Measurements from ENCODE around the gene ARID1A. TPM values are rescaled to one million over a fixed set of nuclear protein-coding genes. Genes with fewer than 3 reads are reported as not detected.

Gene ARID1A
- total and polyA plus RNA-seq, 12 donors: 14.5 to 62.5 (median 43.5) TPM

GRCh38 chr1:26693599-26694572 lies 1.9 kb upstream of the ARID1A start:
- DNase-seq (no peak), ATAC-seq (no peak)
- 22 to 33% methylated on average over 7 of the region's 7 CpGs for WGBS, 2 donors
- H3K27ac ChIP-seq: peak overlapping the region; percentile 93 to 99 (median 98)
- peak overlapping the region in 9 of 10 donors; percentile 53 to 85 (median 63) for H3K4me3 ChIP-seq
- TF ChIP-seq CTCF (IDR thresholded peaks at IDR 0.05): no peak
- H3K27me3 ChIP-seq: no peaks in the 10 kb centered on the region
- H3K9me3 ChIP-seq: no peaks in the 10 kb centered on the region
- no peaks in the 10 kb centered on the region for H3K36me3 ChIP-seq
- peaks cover 8 to 66% (median 35%) of the 10 kb centered on the region in 9 donors for H3K4me1 ChIP-seq
- intact Hi-C loops (cut with DNase I): loop anchor here in 7 of 10 donors (2.0 to 10.0 kb wide), 4 partner anchors 29 to 95 kb away; partner anchors contain the start of gene PIGV (in 3 of the 7)

GRCh38 chr1:26694638-26695355 lies 1.0 kb upstream of the ARID1A start:
- 7 to 9% methylated on average over 14 of the region's 14 CpGs for WGBS, 2 donors
- ATAC-seq (no peak), DNase-seq (no peak)
- no peak for TF ChIP-seq CTCF (IDR thresholded peaks at IDR 0.05)
- Histone ChIP-seq H3K4me3 (peak overlapping the region; percentile 30 to 96 (median 92)), H3K36me3 (no peaks in the 10 kb centered on the region), H3K27ac (peak overlapping the region; percentile 93 to 99 (median 98)), H3K27me3 (no peaks in the 10 kb centered on the region), H3K9me3 (no peaks in the 10 kb centered on the region), H3K4me1 (peaks cover 13 to 70% (median 45%) of the 10 kb centered on the region in 9 donors)
- intact Hi-C loops (cut with DNase I): loop anchor here in 4 of 10 donors (2.0 to 10.0 kb wide), 4 partner anchors 48 to 94 kb away; partner anchors contain the start of gene PIGV (in 2 of the 4)

GRCh38 chr1:26696119-26696653 lies 371 bp downstream of the ARID1A start:
- Histone ChIP-seq H3K27me3 (no peaks in the 10 kb centered on the region), H3K4me3 (peak overlapping the region; percentile 72 to 96 (median 92)), H3K9me3 (no peaks in the 10 kb centered on the region), H3K36me3 (peaks cover 0 to 2% (median 0%) of the 10 kb centered on the region in 9 donors), H3K4me1 (peaks cover 17 to 73% (median 58%) of the 10 kb centered on the region in 9 donors), H3K27ac (peak overlapping the region; percentile 93 to 99 (median 98))
- intact Hi-C loops (cut with DNase I): loop anchor here in 3 of 10 donors (2.0 to 10.0 kb wide), 3 partner anchors 46 to 93 kb away; partner anchors contain the start of gene PIGV (in 1 of the 3)
- ATAC-seq (peak in 3 of 8 donors; percentile 0 to 3 (median 1)), DNase-seq (peak in 1 of 2 donors; percentile 46)
- no peak for TF ChIP-seq CTCF (IDR thresholded peaks at IDR 0.05)
- WGBS, 2 donors: 1% methylated on average over 24 to 67 of the region's 72 CpGs

Measured in heart right ventricle (tissue), 16 donors.